CD14-positive monocyte (primary cell): ENCODE data around the gene NRAS. TPM values are rescaled to one million over a fixed set of nuclear protein-coding genes. Genes with fewer than 3 reads are reported as not detected.

Source experiments
- DNase-seq, 3 donors: peaks; one replicate each; pipeline ENCODE4 v3.0.0-alpha.2; 2011 to 2022
- H2AFZ ChIP-seq: 2 replicates; pipeline ENCODE4 v1.6.0; 2012; ENCODE audit warnings: mild to moderate bottlenecking, low read depth, low read length, inconsistent platforms; ENCODE audit not compliant: insufficient read depth, poor library complexity, severe bottlenecking
- H3K27ac ChIP-seq, 2 donors: 1 replicate in 1 of 2; 2 replicates in 1 of 2; pipeline ENCODE4 v1.5.1; 2012 to 2013; ENCODE audit warnings: low read length in 2 of 2, control low read depth in 1 of 2, inconsistent platforms in 1 of 2, low read depth in 1 of 2, mild to moderate bottlenecking in 1 of 2
- H3K27me3 ChIP-seq, 2 donors: one replicate each; pipeline versions ENCODE4 v1.6.0 to v1.6.1; 2011 to 2013; ENCODE audit warnings: low read length in 2 of 2; ENCODE audit not compliant: control insufficient read depth in 2 of 2, insufficient read depth in 2 of 2
- H3K36me3 ChIP-seq, 2 donors: replicated peaks in 1 of 2; 1 replicate in 1 of 2; 2 replicates in 1 of 2; pipeline versions ENCODE4 v1.5.1 to v1.6.1; 2012 to 2013; ENCODE audit warnings: low read length in 2 of 2, control low read depth in 1 of 2, inconsistent platforms in 1 of 2, mild to moderate bottlenecking in 1 of 2; ENCODE audit not compliant: insufficient read depth in 2 of 2, control insufficient read depth in 1 of 2
- H3K4me1 ChIP-seq, 2 donors: 1 replicate in 1 of 2; 2 replicates in 1 of 2; pipeline versions ENCODE4 v1.5.1 to v1.6.1; 2012 to 2013; ENCODE audit warnings: low read length in 2 of 2, control low read depth in 1 of 2, inconsistent platforms in 1 of 2, mild to moderate bottlenecking in 1 of 2, moderate library complexity in 1 of 2; ENCODE audit not compliant: insufficient read depth in 2 of 2, control insufficient read depth in 1 of 2
- H3K4me2 ChIP-seq: replicated peaks from 2 replicates; pipeline ENCODE3; 2012; ENCODE audit warnings: low read length, moderate library complexity, mild to moderate bottlenecking; ENCODE audit not compliant: poor library complexity, severe bottlenecking; ENCODE audit errors: extremely low read depth
- H3K4me3 ChIP-seq, 3 experiments: fragments of 200-600 bp in 1 of 3; sonication (generic) in 1 of 3; replicated peaks in 1 of 3; 1 replicate in 2 of 3; 2 replicates in 1 of 3; pipeline ENCODE4 v1.5.1; 2011 to 2013; ENCODE audit warnings: low read length in 3 of 3, mild to moderate bottlenecking in 3 of 3, control low read depth in 2 of 3, low read depth in 2 of 3, inconsistent platforms in 1 of 3, moderate library complexity in 1 of 3
- H3K79me2 ChIP-seq: 2 replicates; pipeline ENCODE4 v1.6.0; 2012; ENCODE audit warnings: mild to moderate bottlenecking, control low read depth, inconsistent platforms, low read length, moderate library complexity; ENCODE audit not compliant: insufficient read depth
- H3K9ac ChIP-seq: 2 replicates; pipeline ENCODE4 v1.6.0; 2017; ENCODE audit warnings: low read length, mild to moderate bottlenecking; ENCODE audit not compliant: insufficient read depth, poor library complexity, severe bottlenecking
- H3K9me3 ChIP-seq, 2 donors: replicated peaks in 1 of 2; 1 replicate in 1 of 2; 2 replicates in 1 of 2; pipeline versions ENCODE4 v1.5.1 to v1.6.1; 2012 to 2013; ENCODE audit warnings: low read length in 2 of 2, control low read depth in 1 of 2; ENCODE audit not compliant: control insufficient read depth in 1 of 2, insufficient read depth in 1 of 2
- H4K20me1 ChIP-seq: 2 replicates; pipeline ENCODE4 v1.6.0; 2012; ENCODE audit warnings: mild to moderate bottlenecking, low read length, control low read depth, moderate library complexity; ENCODE audit not compliant: insufficient read depth
- H3K27ac Mint-ChIP-seq, 7 donors: one replicate each; pipeline ENCODE4 v1.8.0; 2020; ENCODE audit warnings: mild to moderate bottlenecking in 7 of 7, mixed read lengths in 7 of 7, moderate library complexity in 6 of 7, inconsistent platforms in 2 of 7
- H3K27me3 Mint-ChIP-seq, 3 donors: one replicate each; pipeline ENCODE4 v1.8.0; 2021 to 2022; ENCODE audit warnings: low read depth in 3 of 3, mild to moderate bottlenecking in 3 of 3, mixed read lengths in 3 of 3, moderate library complexity in 3 of 3, inconsistent platforms in 1 of 3
- H3K36me3 Mint-ChIP-seq, 2 donors: one replicate each; pipeline ENCODE4 v1.8.0; 2020; ENCODE audit warnings: mixed read lengths in 2 of 2, inconsistent platforms in 1 of 2, mild to moderate bottlenecking in 1 of 2
- H3K4me1 Mint-ChIP-seq: one replicate; pipeline ENCODE4 v1.8.0; 2020; ENCODE audit warnings: mild to moderate bottlenecking, mixed read lengths
- H3K4me3 Mint-ChIP-seq, 2 donors: one replicate each; pipeline ENCODE4 v1.8.0; 2020; ENCODE audit warnings: mild to moderate bottlenecking in 2 of 2, mixed read lengths in 2 of 2, moderate library complexity in 1 of 2
- H3K9me3 Mint-ChIP-seq, 7 donors: one replicate each; pipeline ENCODE4 v1.8.0; 2020 to 2022; ENCODE audit warnings: mixed read lengths in 7 of 7, mild to moderate bottlenecking in 6 of 7, moderate library complexity in 6 of 7, inconsistent platforms in 2 of 7
- WGBS: methylation state at CpG from one replicate; pipeline ENCODE4 v1.1.5; 2013; ENCODE audit warnings: missing lambda C conversion rate; ENCODE audit not compliant: insufficient coverage; 5-methylcytosine and 5-hydroxymethylcytosine counted together
- intact Hi-C, 2 donors: fragments of 100-400 bp; cut with micrococcal nuclease; formaldehyde crosslinking; loops; one replicate each; pipeline versions ENCODE4 v1.15.0 to v1.15.1; 2023
- polyA plus RNA-seq, 3 donors: library from polyadenylated mRNA; depleted of rRNA in 1 of 3; unstranded in 2 of 3; stranded (reverse) in 1 of 3; fragments of 300-500 nt in 2 of 3; fragments of >200 nt in 1 of 3; fragmentation: Illumina TruSeq in 2 of 3; gene quantifications; 1 replicate in 2 of 3; 2 replicates in 1 of 3; pipeline ENCODE4 v1.2.3, GENCODE V29; 2012 to 2021
- TF ChIP-seq, protein P1 (sequence below): fragments of 200-600 bp; IDR thresholded peaks from one replicate; pipeline ENCODE4 v1.8.0; 2022; ENCODE audit warnings: antibody characterized with exemption, mild to moderate bottlenecking

Gene NRAS
- polyA plus RNA-seq, 3 donors, result 12.2 to 42.7 (median 40.8) TPM

DNA sequence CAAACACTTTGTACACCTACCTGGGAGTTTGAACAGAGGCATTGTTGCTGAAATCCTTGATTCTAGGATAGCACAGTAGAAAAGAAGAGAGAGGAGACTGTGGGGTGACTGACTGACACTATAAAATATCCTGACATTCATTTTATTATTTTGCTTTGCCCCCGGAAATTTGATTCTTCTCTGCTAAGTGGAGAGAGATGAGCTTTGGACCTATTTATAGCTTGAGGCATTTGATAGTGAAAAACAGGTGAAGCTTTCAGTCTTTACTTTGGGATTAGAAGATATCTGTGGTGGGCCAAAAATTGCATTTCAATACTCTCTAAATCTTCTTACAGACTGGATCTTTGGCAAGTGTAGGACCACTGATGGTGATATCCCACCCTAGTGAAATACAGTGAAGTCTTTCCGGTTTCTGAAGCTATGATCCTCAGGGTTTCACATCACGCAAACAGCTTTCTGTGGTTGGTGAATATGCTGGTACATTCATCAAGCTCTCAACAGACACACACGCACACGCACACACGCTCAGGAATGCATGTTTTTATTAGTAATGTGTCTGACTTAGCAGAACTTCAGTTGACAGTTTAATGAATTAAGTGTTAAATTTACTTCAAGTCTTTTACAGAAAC is 21.0 kb downstream of the NRAS start, which contains the start of gene AMPD1:
Gene AMPD1, minus strand, starts transcription at position 117 of the 629 bp plus-strand sequence. Its CDS starts 75 bp downstream, at position 42.
- no peaks in the 10 kb centered on the region for H3K9me3 ChIP-seq
- intact Hi-C loops, result no loop called here
- Mint-ChIP-seq H3K4me1 (peaks cover 2% of the 10 kb centered on the region), H3K4me3 (no peak within 1 kb of the TSS), H3K36me3 (no peaks in the 10 kb centered on the region), H3K27ac (no peak within 1 kb of the TSS), H3K9me3 (peaks cover 0 to 1% (median 0%) of the 10 kb centered on the region in 7 donors), H3K27me3 (peaks cover 5 to 11% (median 10%) of the 10 kb centered on the region in 3 donors)
- TF ChIP-seq, protein P1, sequence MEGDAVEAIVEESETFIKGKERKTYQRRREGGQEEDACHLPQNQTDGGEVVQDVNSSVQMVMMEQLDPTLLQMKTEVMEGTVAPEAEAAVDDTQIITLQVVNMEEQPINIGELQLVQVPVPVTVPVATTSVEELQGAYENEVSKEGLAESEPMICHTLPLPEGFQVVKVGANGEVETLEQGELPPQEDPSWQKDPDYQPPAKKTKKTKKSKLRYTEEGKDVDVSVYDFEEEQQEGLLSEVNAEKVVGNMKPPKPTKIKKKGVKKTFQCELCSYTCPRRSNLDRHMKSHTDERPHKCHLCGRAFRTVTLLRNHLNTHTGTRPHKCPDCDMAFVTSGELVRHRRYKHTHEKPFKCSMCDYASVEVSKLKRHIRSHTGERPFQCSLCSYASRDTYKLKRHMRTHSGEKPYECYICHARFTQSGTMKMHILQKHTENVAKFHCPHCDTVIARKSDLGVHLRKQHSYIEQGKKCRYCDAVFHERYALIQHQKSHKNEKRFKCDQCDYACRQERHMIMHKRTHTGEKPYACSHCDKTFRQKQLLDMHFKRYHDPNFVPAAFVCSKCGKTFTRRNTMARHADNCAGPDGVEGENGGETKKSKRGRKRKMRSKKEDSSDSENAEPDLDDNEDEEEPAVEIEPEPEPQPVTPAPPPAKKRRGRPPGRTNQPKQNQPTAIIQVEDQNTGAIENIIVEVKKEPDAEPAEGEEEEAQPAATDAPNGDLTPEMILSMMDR, result no peak
- H4K20me1 ChIP-seq, result no peaks in the 10 kb centered on the region
- no peaks in the 10 kb centered on the region for H3K79me2 ChIP-seq
- no peak within 1 kb of the TSS for H3K4me2 ChIP-seq
- H3K27ac ChIP-seq, result no peak within 1 kb of the TSS
- no peaks in the 10 kb centered on the region for H3K27me3 ChIP-seq
- WGBS, result 83% methylated on average over 2 of the region's 6 CpGs
- H3K9ac ChIP-seq, result no peak within 1 kb of the TSS
- no peaks in the 10 kb centered on the region for H3K4me1 ChIP-seq
- H2AFZ ChIP-seq, result no peak within 1 kb of the TSS
- no peak within 1 kb of the TSS for H3K4me3 ChIP-seq
- H3K36me3 ChIP-seq, result no peaks in the 10 kb centered on the region
- no peak for DNase-seq

DNA sequence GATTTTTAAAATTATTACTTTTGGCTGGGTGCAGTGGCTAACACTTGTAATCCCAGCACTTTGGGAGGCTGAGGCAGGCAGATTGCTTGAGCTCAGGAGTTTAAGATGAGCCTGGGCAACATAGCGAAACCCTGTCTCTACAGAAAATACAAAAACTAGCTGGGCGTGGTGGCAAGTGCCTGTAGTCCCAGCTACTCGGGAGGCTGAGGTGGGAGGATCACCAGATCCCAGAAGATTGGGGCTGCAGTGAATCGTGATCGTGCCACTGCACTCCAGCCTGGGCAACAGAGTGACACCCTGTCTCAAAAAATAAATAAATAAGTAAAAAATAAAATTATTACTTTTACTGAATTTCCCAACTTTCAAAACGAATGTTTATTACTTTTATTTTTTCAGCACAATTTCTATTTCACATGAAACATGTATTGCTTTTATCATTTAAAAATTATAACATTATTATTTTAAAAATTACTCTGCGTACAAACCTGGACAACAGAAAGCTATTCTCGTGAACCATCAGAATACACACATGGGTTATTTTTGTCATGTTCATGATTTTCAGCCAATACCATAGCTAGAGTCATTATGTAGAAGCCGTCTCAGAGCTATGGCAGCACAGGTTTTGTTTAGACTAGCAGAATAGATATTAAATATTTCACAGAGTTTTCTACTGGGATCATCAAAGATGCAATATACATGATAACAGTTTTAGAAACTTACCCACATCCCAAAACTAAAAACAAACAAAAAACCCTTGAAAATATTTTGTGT is 21.8 kb downstream of the NRAS start:
- intact Hi-C loops, result no loop called here
- Histone ChIP-seq H3K4me1 (no peaks in the 10 kb centered on the region), H3K9me3 (no peaks in the 10 kb centered on the region), H3K27me3 (no peaks in the 10 kb centered on the region), H3K4me2 (no peak overlapping the region), H3K27ac (no peak overlapping the region), H3K4me3 (no peak overlapping the region), H3K9ac (no peak overlapping the region), H4K20me1 (no peaks in the 10 kb centered on the region), H3K79me2 (no peaks in the 10 kb centered on the region), H3K36me3 (no peaks in the 10 kb centered on the region), H2AFZ (no peak overlapping the region)
- H3K4me1 Mint-ChIP-seq, result no peaks in the 10 kb centered on the region
- TF ChIP-seq, protein P1, result no peak
- no peak overlapping the region for H3K27ac Mint-ChIP-seq
- peaks cover 5 to 12% (median 8%) of the 10 kb centered on the region in 3 donors for H3K27me3 Mint-ChIP-seq
- H3K4me3 Mint-ChIP-seq, result no peak overlapping the region
- peaks cover 0 to 1% (median 0%) of the 10 kb centered on the region in 7 donors for H3K9me3 Mint-ChIP-seq
- H3K36me3 Mint-ChIP-seq, result no peaks in the 10 kb centered on the region
- no peak for DNase-seq
- no CpG with 5 or more reads among the region's 9 CpGs for WGBS
